Esophagus (tissue), 2 donors: ENCODE measurements around the gene DOCK2. TPM values are rescaled to one million over a fixed set of nuclear protein-coding genes. Genes with fewer than 3 reads are reported as not detected.

Experiments
- H3K27ac ChIP-seq, 2 donors: one replicate each; pipeline ENCODE4 v1.5.1; 2013; ENCODE audit warnings: low read depth in 2 of 2, mild to moderate bottlenecking in 2 of 2, inconsistent platforms in 1 of 2, low read length in 1 of 2, moderate library complexity in 1 of 2
- H3K27me3 ChIP-seq, 2 donors: one replicate each; pipeline ENCODE4 v1.6.1; 2013; ENCODE audit warnings: low read length in 2 of 2, control low read depth in 1 of 2, mild to moderate bottlenecking in 1 of 2; ENCODE audit not compliant: insufficient read depth in 2 of 2, control insufficient read depth in 1 of 2
- H3K36me3 ChIP-seq, 2 donors: one replicate each; pipeline ENCODE4 v1.6.1; 2013; ENCODE audit warnings: low read length in 1 of 2; ENCODE audit not compliant: control insufficient read depth in 2 of 2, insufficient read depth in 2 of 2
- H3K4me1 ChIP-seq, 2 donors: one replicate each; pipeline ENCODE4 v1.6.1; 2013; ENCODE audit warnings: low read length in 1 of 2; ENCODE audit not compliant: control insufficient read depth in 2 of 2, insufficient read depth in 2 of 2
- H3K4me3 ChIP-seq, 2 donors: one replicate each; pipeline ENCODE4 v1.5.1; 2013; ENCODE audit warnings: low read length in 2 of 2, mild to moderate bottlenecking in 2 of 2, low read depth in 1 of 2, moderate library complexity in 1 of 2
- H3K9me3 ChIP-seq, 2 donors: one replicate each; pipeline ENCODE4 v1.6.1; 2013; ENCODE audit warnings: mild to moderate bottlenecking in 2 of 2, low read depth in 1 of 2, low read length in 1 of 2, moderate library complexity in 1 of 2; ENCODE audit not compliant: control insufficient read depth in 2 of 2, insufficient read depth in 1 of 2
- WGBS, 2 donors: extraction: QIAGEN DNeasy Blood & Tissue Kit; methylation state at CpG; one replicate each; pipeline ENCODE4 v1.1.7; 2013; 5-methylcytosine and 5-hydroxymethylcytosine counted together
- polyA plus RNA-seq, 2 donors: library from polyadenylated mRNA; stranded (reverse); fragments of 200-250 nt; gene quantifications; one replicate each; pipeline ENCODE4 v1.2.3, GENCODE V29; 2013
- donor health status: healthy with polysubstance abuse.
- donor health status: Bipolar disorder and iron deficiency.

DOCK2 gene
- polyA plus RNA-seq, 2 donors, result 0.86 to 1.2 TPM

GRCh38 chr5:170010595-170010994 is 373.5 kb downstream of the DOCK2 start:
- H3K27ac ChIP-seq, result no peak overlapping the region
- 53 to 60% methylated on average over 4 of the region's 4 CpGs for WGBS, 2 donors
- no peaks in the 10 kb centered on the region for H3K36me3 ChIP-seq
- no peaks in the 10 kb centered on the region for H3K4me1 ChIP-seq
- no peaks in the 10 kb centered on the region for H3K27me3 ChIP-seq
- H3K9me3 ChIP-seq, result no peaks in the 10 kb centered on the region
- H3K4me3 ChIP-seq, result no peak overlapping the region

GRCh38 chr5:170011751-170012150 is 374.7 kb downstream of the DOCK2 start:
- Histone ChIP-seq H3K36me3 (no peaks in the 10 kb centered on the region), H3K4me3 (no peak overlapping the region), H3K27ac (no peak overlapping the region), H3K9me3 (no peaks in the 10 kb centered on the region), H3K27me3 (no peaks in the 10 kb centered on the region), H3K4me1 (no peaks in the 10 kb centered on the region)
- WGBS, 2 donors, result 65 to 72% methylated on average over 2 of the region's 2 CpGs

- no peaks in the 10 kb centered on the region for H3K4me1 ChIP-seq
- H3K4me3 ChIP-seq, result no peak overlapping the region
- 59 to 68% methylated on average over 11 of the region's 11 CpGs for WGBS, 2 donors
- H3K27me3 ChIP-seq, result no peaks in the 10 kb centered on the region
- H3K36me3 ChIP-seq, result no peaks in the 10 kb centered on the region
- H3K27ac ChIP-seq, result no peak overlapping the region
- H3K9me3 ChIP-seq, result no peaks in the 10 kb centered on the region
Measured at GRCh38 chr5:170012622-170013021, 375.5 kb downstream of the DOCK2 start.

GRCh38 chr5:170020423-170020822 is 383.3 kb downstream of the DOCK2 start:
- H3K4me3 ChIP-seq, result no peak overlapping the region
- H3K4me1 ChIP-seq, result no peaks in the 10 kb centered on the region
- H3K9me3 ChIP-seq, result peaks cover 0 to 1% of the 10 kb centered on the region in 2 donors
- H3K27ac ChIP-seq, result no peak overlapping the region
- 70 to 76% methylated on average over 3 of the region's 3 CpGs for WGBS, 2 donors
- no peaks in the 10 kb centered on the region for H3K36me3 ChIP-seq
- no peaks in the 10 kb centered on the region for H3K27me3 ChIP-seq

GRCh38 chr5:170021506-170021905 is 384.4 kb downstream of the DOCK2 start:
- peaks cover 0 to 1% of the 10 kb centered on the region in 2 donors for H3K9me3 ChIP-seq
- 69 to 71% methylated on average over 8 of the region's 8 CpGs for WGBS, 2 donors
- H3K27ac ChIP-seq, result no peak overlapping the region
- no peaks in the 10 kb centered on the region for H3K27me3 ChIP-seq
- H3K4me3 ChIP-seq, result no peak overlapping the region
- H3K36me3 ChIP-seq, result no peaks in the 10 kb centered on the region
- no peaks in the 10 kb centered on the region for H3K4me1 ChIP-seq

- no peak overlapping the region for H3K27ac ChIP-seq
- H3K9me3 ChIP-seq, result no peaks in the 10 kb centered on the region
- no peak overlapping the region for H3K4me3 ChIP-seq
- no peaks in the 10 kb centered on the region for H3K27me3 ChIP-seq
- 83 to 86% methylated on average over 8 of the region's 8 CpGs for WGBS, 2 donors
- no peaks in the 10 kb centered on the region for H3K36me3 ChIP-seq
- H3K4me1 ChIP-seq, result no peaks in the 10 kb centered on the region
Measured at GRCh38 chr5:170025853-170026252, 388.8 kb downstream of the DOCK2 start.

- H3K27ac ChIP-seq, result no peak overlapping the region
- H3K4me1 ChIP-seq, result no peaks in the 10 kb centered on the region
- H3K4me3 ChIP-seq, result no peak overlapping the region
- H3K36me3 ChIP-seq, result no peaks in the 10 kb centered on the region
- WGBS, 2 donors, result 35 to 52% methylated on average over 2 of the region's 2 CpGs
- no peaks in the 10 kb centered on the region for H3K9me3 ChIP-seq
- no peaks in the 10 kb centered on the region for H3K27me3 ChIP-seq
Measured at GRCh38 chr5:170028124-170028523, 391.0 kb downstream of the DOCK2 start.

GRCh38 chr5:170034231-170034630 is 397.2 kb downstream of the DOCK2 start:
- Histone ChIP-seq H3K36me3 (no peaks in the 10 kb centered on the region), H3K27ac (no peak overlapping the region), H3K9me3 (no peaks in the 10 kb centered on the region), H3K27me3 (no peaks in the 10 kb centered on the region), H3K4me1 (no peaks in the 10 kb centered on the region), H3K4me3 (no peak overlapping the region)
- 83% methylated on average over 10 of the region's 10 CpGs for WGBS, 2 donors

GRCh38 chr5:170038241-170038640 is 401.2 kb downstream of the DOCK2 start:
- Histone ChIP-seq H3K4me1 (no peaks in the 10 kb centered on the region), H3K4me3 (no peak overlapping the region), H3K9me3 (no peaks in the 10 kb centered on the region), H3K27me3 (no peaks in the 10 kb centered on the region), H3K27ac (no peak overlapping the region), H3K36me3 (no peaks in the 10 kb centered on the region)
- WGBS, 2 donors, result 88 to 94% methylated on average over 7 of the region's 7 CpGs

- H3K9me3 ChIP-seq, result no peaks in the 10 kb centered on the region
- H3K4me3 ChIP-seq, result no peak overlapping the region
- H3K36me3 ChIP-seq, result no peaks in the 10 kb centered on the region
- no peaks in the 10 kb centered on the region for H3K27me3 ChIP-seq
- WGBS, 2 donors, result 83 to 88% methylated on average over 3 of the region's 3 CpGs
- H3K27ac ChIP-seq, result no peak overlapping the region
- H3K4me1 ChIP-seq, result no peaks in the 10 kb centered on the region
Measured at GRCh38 chr5:170039830-170040229, 402.8 kb downstream of the DOCK2 start.
